Activated T-cell treated with anti-CD3 and anti-CD28 coated beads, Interleukin-2, amount 50 U/mL, for 4 hours (primary cell): Measurements from ENCODE around the gene MKX. TPM values are rescaled to one million over a fixed set of nuclear protein-coding genes. Genes with fewer than 3 reads are reported as not detected.

Source experiments
- ATAC-seq, 2 donors: fragments of 200-7000 bp; cut with Tn5 transposase; one replicate each; pipeline ENCODE4 v1.10.0; 2021
- DNase-seq: peaks from one replicate; pipeline ENCODE4 v3.0.0-alpha.2; 2020
- H3K27me3 Mint-ChIP-seq: one replicate; pipeline ENCODE4 v1.8.0; 2021; ENCODE audit warnings: low read depth, mixed read lengths
- H3K36me3 Mint-ChIP-seq: one replicate; pipeline ENCODE4 v1.8.0; 2022; ENCODE audit warnings: mixed read lengths; ENCODE audit not compliant: insufficient read depth
- H3K4me1 Mint-ChIP-seq: one replicate; pipeline ENCODE4 v1.8.0; 2021; ENCODE audit warnings: low read depth, mixed read lengths
- H3K4me3 Mint-ChIP-seq: one replicate; pipeline ENCODE4 v1.8.0; 2021; ENCODE audit warnings: mild to moderate bottlenecking, moderate library complexity, mixed read lengths
- H3K9me3 Mint-ChIP-seq: one replicate; pipeline ENCODE4 v1.8.0; 2021; ENCODE audit warnings: mixed read lengths
- total RNA-seq, 3 donors: library from RNA; stranded (reverse); gene quantifications; one replicate each; pipeline ENCODE4 v1.2.1, GENCODE V29; 2021

MKX gene
- total RNA-seq, 3 donors from 2014 or later: 0.37 to 0.95 (median 0.38) TPM

DNA sequence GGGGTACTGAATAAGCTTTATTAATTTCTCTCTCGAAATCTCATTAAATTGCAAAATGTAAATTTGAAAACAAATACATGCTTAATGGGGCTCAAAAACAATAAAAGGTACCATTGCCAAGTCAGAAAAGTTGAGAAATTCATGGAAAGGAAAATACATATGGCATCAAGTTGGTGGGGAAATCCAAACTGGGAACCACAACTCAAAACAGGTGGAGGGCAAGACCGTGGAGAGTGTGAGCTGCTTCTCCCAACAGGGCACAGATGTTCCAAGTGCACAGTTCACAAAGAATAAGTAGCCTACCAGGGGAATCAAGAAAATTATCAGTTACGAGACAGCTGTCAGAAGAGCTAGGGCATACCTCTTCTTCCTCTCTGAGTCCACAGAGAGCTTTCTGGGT is 26.6 kb downstream of the MKX start:
- Mint-ChIP-seq H3K4me1 (no peaks in the 10 kb centered on the region), H3K36me3 (no peaks in the 10 kb centered on the region), H3K27me3 (peaks cover 38% of the 10 kb centered on the region), H3K4me3 (no peak overlapping the region), H3K9me3 (no peaks in the 10 kb centered on the region)
- no peak for ATAC-seq
- no peak for DNase-seq

DNA sequence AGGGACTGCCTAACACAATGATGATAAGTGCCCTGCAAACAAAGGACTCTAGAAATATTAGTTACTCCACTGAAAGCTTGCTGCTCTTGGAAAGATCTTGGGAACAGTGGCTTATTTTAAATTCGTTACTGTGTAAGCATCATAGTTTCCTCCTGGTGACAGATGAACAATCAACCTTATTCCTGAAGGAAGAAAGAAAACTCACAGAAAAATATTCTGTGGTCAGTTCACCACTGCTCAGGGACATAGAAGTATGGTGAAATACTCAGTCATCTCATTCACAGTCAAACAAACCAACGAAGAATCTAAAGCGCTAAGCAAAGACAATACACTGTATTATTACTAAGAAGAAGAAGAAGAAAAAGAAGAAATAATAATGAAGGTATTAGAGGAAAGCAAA is 27.8 kb downstream of the MKX start:
- DNase-seq (no peak), ATAC-seq (no peak)
- Mint-ChIP-seq H3K9me3 (no peaks in the 10 kb centered on the region), H3K36me3 (no peaks in the 10 kb centered on the region), H3K4me1 (no peaks in the 10 kb centered on the region), H3K4me3 (no peak overlapping the region), H3K27me3 (peaks cover 36% of the 10 kb centered on the region)

DNA sequence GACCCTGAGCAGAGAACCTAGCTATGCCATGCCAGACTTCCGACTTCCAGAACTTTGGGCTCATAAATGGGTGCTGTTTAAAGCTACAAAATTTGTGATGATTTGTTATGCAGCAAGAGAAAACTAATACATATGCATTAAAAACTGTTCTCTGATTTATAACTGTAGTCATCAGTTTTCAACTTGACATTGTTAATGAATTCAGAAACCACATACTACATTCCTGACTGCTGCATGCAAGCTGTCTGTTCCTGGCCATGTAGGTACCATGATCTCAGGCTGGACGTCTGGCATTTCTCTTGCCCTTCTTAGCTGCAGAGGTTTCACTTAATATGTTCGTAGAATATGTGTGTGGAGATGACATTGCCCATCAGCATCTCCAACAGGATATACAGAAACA is 28.4 kb downstream of the MKX start:
- H3K27me3 Mint-ChIP-seq: peaks cover 36% of the 10 kb centered on the region
- ATAC-seq (no peak), DNase-seq (no peak)
- H3K4me1 Mint-ChIP-seq: no peaks in the 10 kb centered on the region
- H3K9me3 Mint-ChIP-seq: no peaks in the 10 kb centered on the region
- H3K4me3 Mint-ChIP-seq: no peak overlapping the region
- H3K36me3 Mint-ChIP-seq: no peaks in the 10 kb centered on the region

DNA sequence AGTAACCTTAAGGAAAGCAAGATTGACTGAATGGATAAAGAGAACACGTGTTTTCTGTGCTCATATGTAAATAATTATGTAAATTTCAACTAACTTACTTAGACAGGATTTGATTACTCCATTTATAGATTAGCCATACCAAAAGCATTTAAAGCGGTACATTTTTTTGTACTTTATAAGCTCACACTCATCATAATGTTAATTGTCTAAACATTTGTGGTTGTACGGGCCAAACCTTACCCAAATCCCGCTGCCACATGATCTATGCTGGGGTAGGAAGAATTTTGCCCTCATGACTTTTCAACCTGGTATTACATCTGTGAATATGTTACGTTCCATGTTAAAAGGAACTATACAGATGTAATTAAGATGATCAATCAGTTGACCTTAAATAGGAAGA is 29.1 kb downstream of the MKX start:
- Mint-ChIP-seq H3K4me3 (no peak overlapping the region), H3K4me1 (no peaks in the 10 kb centered on the region), H3K27me3 (peaks cover 34% of the 10 kb centered on the region), H3K9me3 (no peaks in the 10 kb centered on the region), H3K36me3 (no peaks in the 10 kb centered on the region)
- ATAC-seq (no peak), DNase-seq (no peak)

DNA sequence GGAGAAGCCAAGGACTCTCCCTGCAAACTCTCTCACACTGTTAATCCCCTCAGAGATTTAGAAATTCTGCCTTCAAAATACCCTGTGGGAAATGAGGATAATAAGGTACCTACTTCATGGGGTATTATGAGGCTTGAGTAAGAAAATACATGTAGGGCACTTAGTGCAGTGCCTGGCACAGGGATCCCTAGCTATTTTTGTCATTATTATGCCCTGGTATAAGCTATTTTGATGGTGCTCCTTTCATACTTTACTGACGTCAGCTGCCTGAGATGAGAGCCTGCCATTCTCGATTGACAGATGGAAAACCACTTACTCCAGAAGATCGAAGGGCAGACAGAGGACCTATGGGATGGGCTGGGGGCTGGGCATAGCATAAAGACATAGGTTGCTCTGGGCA is 30.1 kb downstream of the MKX start:
- H3K4me3 Mint-ChIP-seq: no peak overlapping the region
- peaks cover 26% of the 10 kb centered on the region for H3K27me3 Mint-ChIP-seq
- H3K4me1 Mint-ChIP-seq: no peaks in the 10 kb centered on the region
- no peaks in the 10 kb centered on the region for H3K36me3 Mint-ChIP-seq
- ATAC-seq (no peak), DNase-seq (no peak)
- no peaks in the 10 kb centered on the region for H3K9me3 Mint-ChIP-seq

DNA sequence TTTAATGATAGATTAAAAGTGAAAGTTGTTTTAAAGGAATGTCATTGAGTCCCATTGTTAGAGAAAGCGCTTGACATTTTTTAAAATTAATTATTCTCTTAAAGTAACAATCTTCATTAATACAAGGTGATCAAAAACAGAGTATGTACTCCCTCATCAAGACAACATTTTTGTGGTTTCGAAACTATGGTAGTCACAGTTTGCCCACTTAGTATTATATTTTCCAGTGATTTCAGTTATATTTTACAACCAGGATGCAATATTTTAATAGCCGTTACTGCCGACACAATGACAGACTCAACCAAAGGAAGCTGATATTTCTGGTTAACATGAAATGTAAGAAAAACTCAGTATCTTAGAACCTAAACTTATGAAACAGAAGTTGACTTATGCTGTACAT is 31.3 kb downstream of the MKX start:
- H3K36me3 Mint-ChIP-seq: no peaks in the 10 kb centered on the region
- peaks cover 24% of the 10 kb centered on the region for H3K27me3 Mint-ChIP-seq
- H3K4me1 Mint-ChIP-seq: peaks cover 1% of the 10 kb centered on the region
- no peak overlapping the region for H3K4me3 Mint-ChIP-seq
- no peak for DNase-seq
- H3K9me3 Mint-ChIP-seq: no peaks in the 10 kb centered on the region
- no peak for ATAC-seq

DNA sequence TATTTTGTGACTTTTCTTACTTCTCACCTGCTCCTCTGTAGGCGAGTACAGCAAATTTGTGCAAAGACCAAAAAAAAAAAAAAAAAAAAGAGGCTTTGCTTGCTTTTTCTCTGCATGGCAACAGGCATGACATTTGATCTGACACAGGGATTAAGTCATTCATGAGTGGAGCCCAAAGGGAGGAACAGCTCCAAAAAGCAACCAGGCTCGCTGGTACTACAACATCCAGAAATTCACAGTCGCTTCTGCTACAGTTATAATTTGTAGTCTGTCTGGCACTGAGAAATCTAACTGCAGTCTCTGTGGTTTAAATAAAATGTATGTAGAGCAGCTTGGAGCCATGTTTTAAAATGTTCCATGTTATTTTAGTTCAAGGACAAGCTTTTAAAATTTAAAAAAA is 31.7 kb downstream of the MKX start:
- no peaks in the 10 kb centered on the region for H3K36me3 Mint-ChIP-seq
- H3K4me1 Mint-ChIP-seq: peaks cover 1% of the 10 kb centered on the region
- no peak overlapping the region for H3K4me3 Mint-ChIP-seq
- H3K27me3 Mint-ChIP-seq: peaks cover 20% of the 10 kb centered on the region
- ATAC-seq (no peak), DNase-seq (no peak)
- no peaks in the 10 kb centered on the region for H3K9me3 Mint-ChIP-seq

DNA sequence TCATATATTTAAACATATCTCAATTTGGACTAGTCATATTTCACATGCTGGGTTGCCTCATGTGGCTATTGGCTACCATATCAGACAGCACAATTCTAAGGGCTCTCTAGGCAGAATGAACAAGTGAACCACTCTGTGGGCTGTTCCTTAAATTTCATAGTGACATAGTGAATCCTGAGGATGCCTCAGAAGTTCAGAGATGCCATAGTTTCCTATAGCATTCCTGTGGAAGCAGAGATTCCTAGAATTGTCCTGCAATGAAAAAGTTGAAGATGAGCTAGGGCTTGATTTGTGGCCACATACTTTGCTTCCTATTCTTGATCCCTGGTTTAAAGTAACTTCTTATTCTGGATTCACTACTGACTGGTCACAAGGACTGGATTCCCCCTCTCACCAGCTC is 35.6 kb downstream of the MKX start:
- Mint-ChIP-seq H3K9me3 (no peaks in the 10 kb centered on the region), H3K27me3 (peaks cover 4% of the 10 kb centered on the region), H3K4me3 (no peak overlapping the region), H3K36me3 (no peaks in the 10 kb centered on the region), H3K4me1 (peaks cover 1% of the 10 kb centered on the region)
- ATAC-seq (no peak), DNase-seq (no peak)

DNA sequence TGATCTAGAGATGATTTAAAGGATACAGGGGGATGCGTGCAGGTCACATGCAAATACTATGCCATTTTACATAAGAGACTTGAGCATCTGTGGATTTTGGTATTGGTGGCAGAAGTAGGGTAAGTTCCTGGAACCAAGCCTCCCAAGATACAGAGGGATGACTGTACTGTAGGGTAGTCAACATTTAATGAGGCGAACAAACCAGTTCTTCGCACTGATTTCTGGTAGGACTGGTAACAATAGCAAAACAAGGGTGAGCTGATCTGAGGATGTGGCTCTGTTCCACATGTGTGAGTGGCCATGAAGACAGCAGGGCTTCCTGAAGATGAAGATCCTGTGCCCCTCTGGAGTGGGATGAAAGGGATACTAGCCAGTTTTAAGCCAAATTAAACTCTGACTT is 36.3 kb downstream of the MKX start:
- H3K36me3 Mint-ChIP-seq: no peaks in the 10 kb centered on the region
- H3K9me3 Mint-ChIP-seq: no peaks in the 10 kb centered on the region
- no peak overlapping the region for H3K4me3 Mint-ChIP-seq
- peaks cover 1% of the 10 kb centered on the region for H3K4me1 Mint-ChIP-seq
- no peak for DNase-seq
- ATAC-seq: no peak
- H3K27me3 Mint-ChIP-seq: peaks cover 4% of the 10 kb centered on the region

DNA sequence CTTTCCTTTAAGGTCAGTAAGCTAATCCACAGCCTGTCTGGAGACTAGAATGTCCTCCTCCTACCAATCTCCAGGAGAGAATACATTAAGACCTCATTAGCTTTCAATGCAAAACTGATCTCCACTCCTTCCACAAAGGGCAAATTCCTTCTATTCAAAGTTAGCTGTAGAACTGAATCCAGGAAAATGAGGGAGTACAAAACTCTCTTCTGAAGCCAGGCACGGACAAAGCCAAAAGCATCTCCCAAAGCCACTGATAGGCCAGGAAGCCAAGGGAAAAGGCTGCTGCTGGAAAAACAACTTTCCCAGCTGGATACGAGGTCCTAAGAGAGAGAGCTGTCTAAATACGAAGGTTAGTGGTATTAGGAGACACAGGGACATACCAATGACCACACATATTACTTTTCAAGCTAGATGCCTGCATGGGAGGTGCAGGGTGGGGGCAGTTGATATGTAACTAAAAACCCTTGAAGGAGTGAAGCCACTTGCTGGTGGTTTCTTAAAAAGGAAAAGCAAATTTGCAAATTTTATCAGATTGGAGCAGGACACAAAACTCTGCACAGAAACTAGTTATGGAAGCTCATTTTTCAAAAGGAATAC is 43.6 kb downstream of the MKX start:
- H3K4me1 Mint-ChIP-seq: no peaks in the 10 kb centered on the region
- ATAC-seq (no peak), DNase-seq (no peak)
- no peak overlapping the region for H3K4me3 Mint-ChIP-seq
- H3K27me3 Mint-ChIP-seq: peaks cover 11% of the 10 kb centered on the region
- no peaks in the 10 kb centered on the region for H3K9me3 Mint-ChIP-seq
- H3K36me3 Mint-ChIP-seq: no peaks in the 10 kb centered on the region

DNA sequence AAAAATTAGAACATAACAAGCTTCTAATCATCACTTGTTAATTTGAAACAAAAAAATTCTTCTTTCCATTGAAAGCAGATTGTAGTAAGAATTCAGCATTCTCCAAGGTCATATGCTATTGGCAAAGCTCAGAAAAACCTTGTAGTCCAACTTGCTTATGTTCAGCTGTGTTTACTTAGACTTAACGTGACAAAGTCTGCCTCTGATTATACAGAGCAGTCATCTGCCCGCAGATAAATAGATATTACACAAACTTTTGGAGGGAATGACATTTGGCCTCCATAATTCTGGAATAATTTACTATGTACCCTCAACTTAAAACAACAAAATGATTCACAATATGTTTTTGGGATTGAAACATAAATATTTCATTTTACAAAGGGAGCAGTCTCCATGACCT is 45.8 kb downstream of the MKX start:
- no peak for ATAC-seq
- no peaks in the 10 kb centered on the region for H3K4me1 Mint-ChIP-seq

DNA sequence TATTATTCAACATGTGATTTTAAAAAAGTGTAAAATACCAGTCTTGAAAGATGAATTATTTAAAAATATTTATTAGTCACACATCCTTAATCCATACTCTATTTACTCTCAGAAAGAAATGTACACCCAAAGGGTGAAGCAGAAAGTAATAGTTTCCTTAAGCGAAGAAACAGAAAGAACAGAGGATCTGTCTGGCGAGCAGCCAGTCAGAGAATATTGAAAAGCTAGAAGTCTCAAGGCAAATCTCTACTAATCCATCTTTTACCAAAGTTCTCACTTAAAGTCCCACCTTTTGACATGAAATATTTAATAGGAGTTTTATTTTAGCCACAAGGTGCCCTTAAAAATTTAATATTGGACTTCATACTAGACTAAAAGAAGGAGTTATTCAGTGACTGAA is 46.7 kb downstream of the MKX start:
- Mint-ChIP-seq H3K4me3 (no peak overlapping the region), H3K9me3 (no peaks in the 10 kb centered on the region), H3K36me3 (no peaks in the 10 kb centered on the region), H3K27me3 (peaks cover 11% of the 10 kb centered on the region), H3K4me1 (no peaks in the 10 kb centered on the region)
- DNase-seq (no peak), ATAC-seq (no peak)

More for the DNA sequence above, 45.8 kb downstream of the MKX start:
- no peaks in the 10 kb centered on the region for H3K36me3 Mint-ChIP-seq
- DNase-seq: no peak
- H3K4me3 Mint-ChIP-seq: no peak overlapping the region
- no peaks in the 10 kb centered on the region for H3K9me3 Mint-ChIP-seq
- H3K27me3 Mint-ChIP-seq: peaks cover 11% of the 10 kb centered on the region

DNA sequence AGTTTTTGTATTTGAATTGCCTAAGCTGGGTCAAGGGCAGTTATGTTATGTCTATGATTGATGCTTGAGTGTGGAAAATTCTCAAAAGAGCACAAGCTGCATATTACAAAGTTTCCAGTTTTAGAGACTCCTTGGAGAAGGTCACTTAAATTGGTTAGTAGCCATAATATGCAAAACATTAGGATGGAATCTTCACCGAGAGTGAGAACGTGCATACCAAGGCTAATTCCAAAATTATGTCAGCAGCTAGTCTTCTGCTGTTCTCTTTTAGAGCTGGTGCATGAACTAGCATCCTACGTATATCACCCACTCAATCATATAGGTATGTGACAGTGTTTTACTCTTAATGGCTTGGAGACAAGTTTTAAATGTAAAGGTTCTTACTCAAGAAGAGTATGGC is 49.2 kb downstream of the MKX start:
- Mint-ChIP-seq H3K9me3 (no peaks in the 10 kb centered on the region), H3K27me3 (peaks cover 11% of the 10 kb centered on the region), H3K36me3 (no peaks in the 10 kb centered on the region), H3K4me1 (no peaks in the 10 kb centered on the region), H3K4me3 (no peak overlapping the region)
- ATAC-seq: no peak
- DNase-seq: no peak

DNA sequence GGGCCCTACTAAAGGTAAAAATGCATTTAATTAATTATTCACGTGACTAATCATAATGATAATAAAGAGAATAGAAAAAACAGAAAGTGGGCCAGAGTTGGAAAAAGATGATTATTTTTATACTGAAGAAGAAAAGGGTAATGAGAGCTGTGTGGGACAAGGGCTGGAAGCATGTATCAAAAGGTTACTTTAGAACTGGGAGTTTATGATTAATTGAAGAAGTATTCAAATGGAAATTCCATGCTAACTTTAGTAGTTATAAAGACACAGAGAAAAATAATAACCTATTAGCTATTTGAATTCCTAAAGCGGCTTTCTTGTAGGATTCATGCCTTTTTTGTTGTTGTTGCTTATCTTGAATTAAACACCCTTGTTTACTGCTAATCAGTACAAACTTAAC is 49.9 kb downstream of the MKX start:
- Mint-ChIP-seq H3K4me1 (no peaks in the 10 kb centered on the region), H3K4me3 (no peak overlapping the region), H3K36me3 (no peaks in the 10 kb centered on the region), H3K9me3 (no peaks in the 10 kb centered on the region), H3K27me3 (peaks cover 11% of the 10 kb centered on the region)
- no peak for DNase-seq
- ATAC-seq: no peak

DNA sequence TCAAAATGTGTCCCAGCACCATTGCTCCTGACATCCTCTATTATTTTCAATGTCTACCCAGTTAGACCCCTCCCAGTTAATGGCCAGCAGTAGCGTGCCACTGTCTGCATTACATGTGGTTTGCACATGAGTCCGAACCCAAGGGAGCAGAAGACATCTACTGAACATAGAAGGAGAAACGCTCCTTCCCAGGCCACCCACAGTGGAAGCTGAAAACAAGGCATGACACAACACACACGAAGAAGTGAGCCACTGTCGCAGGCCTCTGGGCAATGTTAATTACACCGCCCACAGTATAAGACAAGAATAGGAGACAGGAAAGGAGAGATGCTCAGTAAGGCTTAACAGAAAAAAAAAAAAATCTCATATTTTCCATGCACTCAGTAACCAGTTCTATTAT is 50.5 kb downstream of the MKX start:
- no peaks in the 10 kb centered on the region for H3K36me3 Mint-ChIP-seq
- no peaks in the 10 kb centered on the region for H3K9me3 Mint-ChIP-seq
- H3K4me1 Mint-ChIP-seq: no peaks in the 10 kb centered on the region
- peaks cover 11% of the 10 kb centered on the region for H3K27me3 Mint-ChIP-seq
- DNase-seq (no peak), ATAC-seq (no peak)
- H3K4me3 Mint-ChIP-seq: no peak overlapping the region

DNA sequence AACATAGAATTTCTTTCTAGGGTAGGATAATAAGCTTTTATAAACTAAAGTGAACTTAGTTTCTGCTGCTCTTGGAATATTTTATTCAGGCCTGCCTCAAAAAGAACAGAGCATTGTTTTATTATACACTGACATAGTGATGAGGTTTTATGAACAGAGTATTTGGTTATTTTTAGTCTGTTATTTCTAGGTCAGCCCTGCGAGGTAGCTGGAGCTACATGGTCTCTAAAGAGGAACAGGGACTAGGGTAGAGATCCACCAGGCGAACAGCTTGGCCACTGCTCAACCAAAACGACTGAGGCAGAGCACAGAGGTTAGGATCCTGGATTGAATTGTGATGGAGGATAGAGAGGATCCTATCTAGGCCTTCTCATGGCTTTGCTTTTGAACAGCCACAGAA is 53.0 kb downstream of the MKX start:
- Mint-ChIP-seq H3K4me3 (no peak overlapping the region), H3K27me3 (peaks cover 5% of the 10 kb centered on the region), H3K36me3 (no peaks in the 10 kb centered on the region), H3K9me3 (no peaks in the 10 kb centered on the region), H3K4me1 (no peaks in the 10 kb centered on the region)
- ATAC-seq (no peak), DNase-seq (no peak)
